ENCODE measurements around the gene ERBB4.

The ERBB4 gene

GRCh38 chr2:212379103-212379502, 159.5 kb downstream of the ERBB4 start:
- no peaks in the 10 kb centered on the region for H4K20me1 ChIP-seq
- no peaks in the 10 kb centered on the region for H3K4me1 ChIP-seq
- no peaks in the 10 kb centered on the region for H3K27me3 ChIP-seq
- no peak overlapping the region for H3K4me3 ChIP-seq
- no peaks in the 10 kb centered on the region for H3K36me3 ChIP-seq
- H3K27ac ChIP-seq = no peak overlapping the region
- no peak overlapping the region for H3K4me2 ChIP-seq
- H3K9ac ChIP-seq = no peak overlapping the region
- TF ChIP-seq Cebpa-rat (IDR thresholded peaks at IDR 0.05) = no peak
- no peaks in the 10 kb centered on the region for H3K9me3 ChIP-seq

- Histone ChIP-seq H3K27ac (no peak overlapping the region), H3K4me1 (no peaks in the 10 kb centered on the region), H3K27me3 (no peaks in the 10 kb centered on the region), H3K9ac (no peak overlapping the region), H3K36me3 (no peaks in the 10 kb centered on the region), H3K4me3 (no peak overlapping the region), H3K4me2 (no peak overlapping the region), H3K9me3 (no peaks in the 10 kb centered on the region), H4K20me1 (no peaks in the 10 kb centered on the region)
- TF ChIP-seq Cebpa-rat (IDR thresholded peaks at IDR 0.05) = no peak
Measured at GRCh38 chr2:212367431-212367830, 171.2 kb downstream of the ERBB4 start.

- Histone ChIP-seq H3K27ac (no peak overlapping the region), H3K9ac (no peak overlapping the region)
- no peak for TF ChIP-seq Cebpa-rat (IDR thresholded peaks at IDR 0.05)
Measured at GRCh38 chr2:212364112-212364985, 174.3 kb downstream of the ERBB4 start.

GRCh38 chr2:212361174-212361756, 177.3 kb downstream of the ERBB4 start:
- Histone ChIP-seq H3K4me2 (no peak overlapping the region), H4K20me1 (no peaks in the 10 kb centered on the region), H3K9me3 (no peaks in the 10 kb centered on the region), H3K4me1 (no peaks in the 10 kb centered on the region), H3K4me3 (no peak overlapping the region), H3K27ac (no peak overlapping the region), H3K9ac (no peak overlapping the region), H3K27me3 (no peaks in the 10 kb centered on the region), H3K36me3 (no peaks in the 10 kb centered on the region)
- TF ChIP-seq Cebpa-rat (IDR thresholded peaks at IDR 0.05) = no peak

More at GRCh38 chr2:212364112-212364985, 174.3 kb downstream of the ERBB4 start:
- H4K20me1 ChIP-seq = no peaks in the 10 kb centered on the region
- no peak overlapping the region for H3K4me2 ChIP-seq
- no peaks in the 10 kb centered on the region for H3K27me3 ChIP-seq
- H3K9me3 ChIP-seq = no peaks in the 10 kb centered on the region
- no peaks in the 10 kb centered on the region for H3K4me1 ChIP-seq
- H3K36me3 ChIP-seq = no peaks in the 10 kb centered on the region
- H3K4me3 ChIP-seq = no peak overlapping the region

- no peak overlapping the region for H3K27ac ChIP-seq
- no peak overlapping the region for H3K9ac ChIP-seq
- H3K4me2 ChIP-seq = no peak overlapping the region
- TF ChIP-seq Cebpa-rat (IDR thresholded peaks at IDR 0.05) = no peak
- H3K4me3 ChIP-seq = no peak overlapping the region
- no peaks in the 10 kb centered on the region for H3K36me3 ChIP-seq
- no peaks in the 10 kb centered on the region for H3K4me1 ChIP-seq
- no peaks in the 10 kb centered on the region for H3K27me3 ChIP-seq
- H4K20me1 ChIP-seq = no peaks in the 10 kb centered on the region
- H3K9me3 ChIP-seq = no peaks in the 10 kb centered on the region
Measured at GRCh38 chr2:212360068-212360460, 178.5 kb downstream of the ERBB4 start.

DNA sequence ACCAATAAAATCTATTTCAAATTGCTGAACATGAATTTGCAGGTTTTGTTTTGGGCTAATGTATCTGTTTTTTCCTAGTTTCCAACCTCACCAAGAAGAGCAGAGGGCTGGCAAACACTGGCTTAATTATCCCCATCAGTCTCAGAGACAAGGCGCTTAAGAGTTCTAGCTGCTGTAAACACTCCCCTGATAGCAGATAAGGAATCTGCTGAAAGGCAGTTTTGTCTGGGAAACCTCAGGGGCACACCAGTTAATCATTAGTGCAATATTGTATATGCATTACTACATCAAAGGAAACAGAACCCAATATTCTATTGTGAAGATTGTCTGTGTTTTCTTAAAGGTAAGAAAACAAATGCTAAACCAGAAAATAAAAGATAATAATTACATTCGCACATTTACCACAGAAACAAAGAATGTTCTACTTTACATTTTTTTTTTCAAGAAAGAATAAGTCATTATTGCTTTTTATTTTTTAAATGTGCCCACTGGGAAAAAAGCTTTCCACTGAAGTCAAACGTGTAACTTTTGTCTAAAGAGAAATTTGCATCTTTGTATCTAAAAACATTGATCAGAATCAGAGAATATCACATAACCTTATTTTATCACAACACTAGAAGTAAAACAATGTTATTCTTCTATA, 179.1 kb downstream of the ERBB4 start:
- no peak overlapping the region for H3K4me2 ChIP-seq
- H3K27me3 ChIP-seq = no peaks in the 10 kb centered on the region
- H3K36me3 ChIP-seq = no peaks in the 10 kb centered on the region
- no peaks in the 10 kb centered on the region for H3K4me1 ChIP-seq
- no peaks in the 10 kb centered on the region for H3K9me3 ChIP-seq
- TF ChIP-seq Cebpa-rat (IDR thresholded peaks at IDR 0.05) = no peak
- no peak overlapping the region for H3K4me3 ChIP-seq
- H3K27ac ChIP-seq = no peak overlapping the region
- H3K9ac ChIP-seq = no peak overlapping the region
- no peaks in the 10 kb centered on the region for H4K20me1 ChIP-seq

GRCh38 chr2:212357606-212358005, 181.0 kb downstream of the ERBB4 start:
- H3K4me3 ChIP-seq = no peak overlapping the region
- no peaks in the 10 kb centered on the region for H3K4me1 ChIP-seq
- TF ChIP-seq Cebpa-rat (IDR thresholded peaks at IDR 0.05) = no peak
- H4K20me1 ChIP-seq = no peaks in the 10 kb centered on the region
- no peaks in the 10 kb centered on the region for H3K27me3 ChIP-seq
- no peak overlapping the region for H3K9ac ChIP-seq
- H3K9me3 ChIP-seq = no peaks in the 10 kb centered on the region
- no peak overlapping the region for H3K27ac ChIP-seq
- no peaks in the 10 kb centered on the region for H3K36me3 ChIP-seq
- no peak overlapping the region for H3K4me2 ChIP-seq

DNA sequence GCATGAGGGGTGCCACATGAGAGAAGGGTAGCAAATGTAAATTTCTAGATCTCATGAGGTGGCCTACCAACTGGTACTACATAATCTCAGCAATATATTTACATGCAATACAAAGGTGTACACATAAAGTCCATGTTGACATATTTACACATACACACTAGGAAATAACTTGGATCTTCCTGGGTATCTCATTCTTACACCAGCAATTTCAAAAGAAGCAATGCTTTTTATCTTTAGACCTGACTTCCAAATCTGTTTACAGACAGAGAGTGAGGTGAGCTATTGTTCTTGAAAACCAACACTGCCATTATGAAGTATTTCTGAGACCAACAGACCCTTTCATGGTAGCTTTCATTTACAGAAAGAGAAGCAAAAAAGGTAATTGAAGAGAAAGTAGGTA, 184.2 kb downstream of the ERBB4 start:
- H3K27me3 ChIP-seq = no peaks in the 10 kb centered on the region
- no peak for TF ChIP-seq Cebpa-rat (IDR thresholded peaks at IDR 0.05)
- H3K9ac ChIP-seq = no peak overlapping the region
- H3K27ac ChIP-seq = no peak overlapping the region
- H3K9me3 ChIP-seq = no peaks in the 10 kb centered on the region
- no peaks in the 10 kb centered on the region for H4K20me1 ChIP-seq
- H3K4me3 ChIP-seq = no peak overlapping the region
- no peak overlapping the region for H3K4me2 ChIP-seq
- no peaks in the 10 kb centered on the region for H3K4me1 ChIP-seq
- no peaks in the 10 kb centered on the region for H3K36me3 ChIP-seq

- H3K9ac ChIP-seq = no peak overlapping the region
- no peak overlapping the region for H3K4me3 ChIP-seq
- H3K4me1 ChIP-seq = no peaks in the 10 kb centered on the region
- H3K9me3 ChIP-seq = no peaks in the 10 kb centered on the region
- no peak overlapping the region for H3K27ac ChIP-seq
- TF ChIP-seq Cebpa-rat (IDR thresholded peaks at IDR 0.05) = no peak
- H3K36me3 ChIP-seq = no peaks in the 10 kb centered on the region
- no peaks in the 10 kb centered on the region for H4K20me1 ChIP-seq
- H3K4me2 ChIP-seq = no peak overlapping the region
- no peaks in the 10 kb centered on the region for H3K27me3 ChIP-seq
Measured at GRCh38 chr2:212348501-212348900, 190.1 kb downstream of the ERBB4 start.

DNA sequence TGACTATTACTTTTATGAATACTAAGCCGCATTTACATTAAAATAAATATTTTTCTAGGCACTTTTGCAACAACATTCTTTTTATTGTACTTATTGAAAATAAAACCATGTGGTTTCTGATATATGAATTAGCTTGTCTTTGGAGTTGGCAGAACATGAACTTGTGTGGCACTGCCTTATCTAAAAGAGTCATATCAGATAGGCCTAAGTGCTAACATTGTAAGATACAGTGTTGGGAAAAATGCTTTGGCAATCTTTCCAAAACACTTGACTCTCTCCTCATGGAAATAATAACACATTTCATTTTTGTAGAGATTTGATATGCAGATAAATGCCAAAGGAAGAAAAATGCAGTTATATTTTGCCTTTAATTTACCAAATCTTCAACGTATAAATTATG, 191.7 kb downstream of the ERBB4 start:
- Histone ChIP-seq H3K36me3 (no peaks in the 10 kb centered on the region), H3K4me2 (no peak overlapping the region), H3K27ac (no peak overlapping the region), H3K4me3 (no peak overlapping the region), H3K4me1 (no peaks in the 10 kb centered on the region), H3K9ac (no peak overlapping the region), H3K9me3 (no peaks in the 10 kb centered on the region), H4K20me1 (no peaks in the 10 kb centered on the region), H3K27me3 (no peaks in the 10 kb centered on the region)
- no peak for TF ChIP-seq Cebpa-rat (IDR thresholded peaks at IDR 0.05)

All from BLaER1 (cell line).